GM12878 (cell line): ENCODE data around the gene ATP1A1. TPM values are rescaled to one million over a fixed set of nuclear protein-coding genes. Genes with fewer than 3 reads are reported as not detected.
A peak's percentile ranks its signal among the peaks of the same experiment; 100 is the strongest.

Source experiments
- ATF7 ChIP-seq: fragments of 450-650 bp; IDR thresholded peaks from 2 replicates; pipeline ENCODE4 v1.6.1; 2016; ENCODE audit warnings: low read depth, mild to moderate bottlenecking
- BACH1 ChIP-seq: fragments of 450-650 bp; IDR thresholded peaks from 2 replicates; pipeline ENCODE4 v1.6.1; 2017; ENCODE audit warnings: mild to moderate bottlenecking, borderline replicate concordance
- BCL11A ChIP-seq: IDR thresholded peaks from 2 replicates; pipeline ENCODE4 v1.6.1; 2011; ENCODE audit warnings: low read depth, low read length
- CHD1 ChIP-seq: IDR thresholded peaks from 2 replicates; pipeline ENCODE4 v1.6.1; 2012; ENCODE audit warnings: low read depth, low read length, improper control_type of control experiment
- EED ChIP-seq: sonication (generic); IDR thresholded peaks from 2 replicates; pipeline ENCODE4 v1.6.1; 2016; ENCODE audit warnings: antibody characterized with exemption, low read depth
- FOXM1 ChIP-seq: IDR thresholded peaks from 2 replicates; pipeline ENCODE4 v1.6.1; 2012; ENCODE audit warnings: low read depth, mild to moderate bottlenecking, inconsistent platforms, low read length, moderate library complexity
- GABPA ChIP-seq: IDR thresholded peaks from 2 replicates; pipeline ENCODE4 v1.6.1; 2014; ENCODE audit warnings: antibody characterized with exemption, low read depth, mild to moderate bottlenecking, inconsistent platforms
- IKZF1 ChIP-seq: fragments of 450-650 bp; conservative IDR thresholded peaks from 2 replicates; pipeline ENCODE4 v1.6.1; 2017; ENCODE audit warnings: antibody characterized with exemption, mild to moderate bottlenecking
- IKZF2 ChIP-seq, 2 experiments: fragments of 450-650 bp; IDR thresholded peaks; 2 replicates each; pipeline ENCODE4 v1.6.1; 2017; ENCODE audit warnings: mild to moderate bottlenecking in 2 of 2, moderate library complexity in 2 of 2
- IRF4 ChIP-seq: IDR thresholded peaks from 2 replicates; pipeline ENCODE4 v1.6.1; 2011; ENCODE audit warnings: low read depth, low read length
- JUND ChIP-seq: IDR thresholded peaks from 2 replicates; pipeline ENCODE4 v1.6.1; 2012; ENCODE audit warnings: low read depth, mild to moderate bottlenecking, low read length, improper control_type of control experiment, moderate library complexity
- NFXL1 ChIP-seq: fragments of 450-650 bp; IDR thresholded peaks from 2 replicates; pipeline ENCODE4 v1.6.1; 2017; ENCODE audit warnings: antibody characterized with exemption, mild to moderate bottlenecking, borderline replicate concordance
- NFYB ChIP-seq: IDR thresholded peaks from 2 replicates; pipeline ENCODE4 v1.6.1; 2011; ENCODE audit warnings: low read depth, mild to moderate bottlenecking, low read length, improper control_type of control experiment, moderate library complexity; ENCODE audit not compliant: insufficient read depth
- POLR2A ChIP-seq: IDR thresholded peaks from 2 replicates; pipeline ENCODE4 v1.6.1; 2011; ENCODE audit warnings: low read depth, mild to moderate bottlenecking, low read length
- POU2F2 ChIP-seq: IDR thresholded peaks from 3 replicates; pipeline ENCODE4 v1.6.1; 2011; ENCODE audit warnings: low read depth, mild to moderate bottlenecking, low read length, borderline replicate concordance
- RAD21 ChIP-seq: IDR thresholded peaks from 2 replicates; pipeline ENCODE4 v1.6.1; 2011; ENCODE audit warnings: mild to moderate bottlenecking, low read depth, low read length, moderate library complexity; ENCODE audit not compliant: insufficient read depth
- TCF12 ChIP-seq: IDR thresholded peaks from 2 replicates; pipeline ENCODE4 v1.6.1; 2011; ENCODE audit warnings: low read depth, mild to moderate bottlenecking, low read length
- ZSCAN29 ChIP-seq: fragments of 450-650 bp; IDR thresholded peaks from 2 replicates; pipeline ENCODE4 v1.6.1; 2017; ENCODE audit warnings: mild to moderate bottlenecking, moderate library complexity
- ZZZ3 ChIP-seq: IDR thresholded peaks from 2 replicates; pipeline ENCODE4 v1.6.1; 2011; ENCODE audit warnings: low read depth; ENCODE audit not compliant: control insufficient read depth, insufficient read length
- polyA plus RNA-seq, 11 experiments: library from polyadenylated mRNA; depleted of rRNA in 4 of 11; unstranded in 6 of 11; stranded (reverse) in 5 of 11; fragments of >200 nt; fragmentation: Nextera tagmentation in 4 of 11; fragmentation: Illumina TruSeq in 1 of 11; extraction: Ambion mirVana in 4 of 11; extraction: Trizol in 1 of 11; gene quantifications; 1 replicate in 1 of 11; 2 replicates in 10 of 11; pipeline versions ENCODE4 v1.2.1 to v1.2.3, GENCODE V29; 2011 to 2016; ENCODE audit warnings: inconsistent platforms in 2 of 11, missing spikeins in 2 of 11, low read depth in 1 of 11
- total RNA-seq, 4 experiments: library from RNA; depleted of rRNA in 3 of 4; stranded (reverse); fragments of >200 nt in 3 of 4; fragmentation: Illumina TruSeq in 1 of 4; extraction: Trizol in 1 of 4; gene quantifications; 2 replicates each; pipeline versions ENCODE4 v1.2.1 to v1.2.3, GENCODE V29; 2013 to 2021
- TF ChIP-seq, protein P1 (sequence below): IDR thresholded peaks from 2 replicates; pipeline ENCODE4 v1.6.1; 2011; ENCODE audit warnings: borderline replicate concordance, low read depth, mild to moderate bottlenecking, moderate library complexity, low read length; ENCODE audit not compliant: insufficient read depth, poor library complexity, severe bottlenecking
- TF ChIP-seq, protein P2 (sequence below): fragments of 450-650 bp; IDR thresholded peaks from 2 replicates; pipeline ENCODE4 v1.6.1; 2016; ENCODE audit warnings: mild to moderate bottlenecking, moderate library complexity, borderline replicate concordance
- TF ChIP-seq, protein P3 (sequence below): IDR thresholded peaks from 2 replicates; pipeline ENCODE4 v1.6.1; 2012; ENCODE audit warnings: improper control_type of control experiment, low read depth, low read length; ENCODE audit not compliant: insufficient replicate concordance

ATP1A1 gene
- total and polyA plus RNA-seq, 10 of the 15 experiments (the other 5 are each of a cell fraction or from before 2014, with no cell fraction given), result 113 to 566 (median 313) TPM

DNA sequence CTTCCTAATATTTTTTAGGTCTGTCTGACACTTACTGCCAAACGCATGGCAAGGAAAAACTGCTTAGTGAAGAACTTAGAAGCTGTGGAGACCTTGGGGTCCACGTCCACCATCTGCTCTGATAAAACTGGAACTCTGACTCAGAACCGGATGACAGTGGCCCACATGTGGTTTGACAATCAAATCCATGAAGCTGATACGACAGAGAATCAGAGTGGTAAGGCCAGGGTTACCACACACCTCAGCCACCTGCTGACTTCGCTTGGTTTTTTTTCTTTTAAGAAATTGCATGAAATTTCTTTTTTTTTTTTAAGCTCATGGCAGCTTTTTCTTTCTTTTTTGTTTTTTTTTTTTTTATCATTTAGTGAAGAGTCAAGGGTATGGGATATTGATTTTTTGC, 17.2 kb downstream of the ATP1A1 start (continued):
- TF ChIP-seq BACH1, result no peak
- peak; percentile 69 for TF ChIP-seq EED
- no peak for TF ChIP-seq POLR2A
- 0 out of 2 replicates have a peak, but pooled peaks have one; percentile 16 for TF ChIP-seq ATF7
- TF ChIP-seq BCL11A, result peak; percentile 83
- TF ChIP-seq ZZZ3, result no peak
- TF ChIP-seq IRF4, result peak; percentile 95
- no peak for TF ChIP-seq ZSCAN29
- 0 out of 2 replicates have a peak, but pooled peaks have one; percentile 12 for TF ChIP-seq NFYB
- TF ChIP-seq, protein P1, sequence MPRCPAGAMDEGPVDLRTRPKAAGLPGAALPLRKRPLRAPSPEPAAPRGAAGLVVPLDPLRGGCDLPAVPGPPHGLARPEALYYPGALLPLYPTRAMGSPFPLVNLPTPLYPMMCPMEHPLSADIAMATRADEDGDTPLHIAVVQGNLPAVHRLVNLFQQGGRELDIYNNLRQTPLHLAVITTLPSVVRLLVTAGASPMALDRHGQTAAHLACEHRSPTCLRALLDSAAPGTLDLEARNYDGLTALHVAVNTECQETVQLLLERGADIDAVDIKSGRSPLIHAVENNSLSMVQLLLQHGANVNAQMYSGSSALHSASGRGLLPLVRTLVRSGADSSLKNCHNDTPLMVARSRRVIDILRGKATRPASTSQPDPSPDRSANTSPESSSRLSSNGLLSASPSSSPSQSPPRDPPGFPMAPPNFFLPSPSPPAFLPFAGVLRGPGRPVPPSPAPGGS, result peak; percentile 32
- TF ChIP-seq IKZF1, result peak; percentile 39; the same call in 1 of the 2 replicates
- peak; percentile 25 for TF ChIP-seq RAD21
- no peak for TF ChIP-seq NFXL1
- TF ChIP-seq GABPA, result no peak
- peak in 1 of 2 experiments; percentile 38; a peak in 1 of 4 replicates for TF ChIP-seq IKZF2 (IDR thresholded peaks at IDR 0.05)
- TF ChIP-seq JUND, result 0 out of 2 replicates have a peak, but pooled peaks have one; percentile 36
- TF ChIP-seq, protein P2, sequence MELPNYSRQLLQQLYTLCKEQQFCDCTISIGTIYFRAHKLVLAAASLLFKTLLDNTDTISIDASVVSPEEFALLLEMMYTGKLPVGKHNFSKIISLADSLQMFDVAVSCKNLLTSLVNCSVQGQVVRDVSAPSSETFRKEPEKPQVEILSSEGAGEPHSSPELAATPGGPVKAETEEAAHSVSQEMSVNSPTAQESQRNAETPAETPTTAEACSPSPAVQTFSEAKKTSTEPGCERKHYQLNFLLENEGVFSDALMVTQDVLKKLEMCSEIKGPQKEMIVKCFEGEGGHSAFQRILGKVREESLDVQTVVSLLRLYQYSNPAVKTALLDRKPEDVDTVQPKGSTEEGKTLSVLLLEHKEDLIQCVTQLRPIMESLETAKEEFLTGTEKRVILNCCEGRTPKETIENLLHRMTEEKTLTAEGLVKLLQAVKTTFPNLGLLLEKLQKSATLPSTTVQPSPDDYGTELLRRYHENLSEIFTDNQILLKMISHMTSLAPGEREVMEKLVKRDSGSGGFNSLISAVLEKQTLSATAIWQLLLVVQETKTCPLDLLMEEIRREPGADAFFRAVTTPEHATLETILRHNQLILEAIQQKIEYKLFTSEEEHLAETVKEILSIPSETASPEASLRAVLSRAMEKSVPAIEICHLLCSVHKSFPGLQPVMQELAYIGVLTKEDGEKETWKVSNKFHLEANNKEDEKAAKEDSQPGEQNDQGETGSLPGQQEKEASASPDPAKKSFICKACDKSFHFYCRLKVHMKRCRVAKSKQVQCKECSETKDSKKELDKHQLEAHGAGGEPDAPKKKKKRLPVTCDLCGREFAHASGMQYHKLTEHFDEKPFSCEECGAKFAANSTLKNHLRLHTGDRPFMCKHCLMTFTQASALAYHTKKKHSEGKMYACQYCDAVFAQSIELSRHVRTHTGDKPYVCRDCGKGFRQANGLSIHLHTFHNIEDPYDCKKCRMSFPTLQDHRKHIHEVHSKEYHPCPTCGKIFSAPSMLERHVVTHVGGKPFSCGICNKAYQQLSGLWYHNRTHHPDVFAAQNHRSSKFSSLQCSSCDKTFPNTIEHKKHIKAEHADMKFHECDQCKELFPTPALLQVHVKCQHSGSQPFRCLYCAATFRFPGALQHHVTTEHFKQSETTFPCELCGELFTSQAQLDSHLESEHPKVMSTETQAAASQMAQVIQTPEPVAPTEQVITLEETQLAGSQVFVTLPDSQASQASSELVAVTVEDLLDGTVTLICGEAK, result no peak
- TF ChIP-seq POU2F2, result peak; percentile 66; the same call in 1 of the 3 replicates
- peak; percentile 97 for TF ChIP-seq TCF12
- TF ChIP-seq, protein P3, sequence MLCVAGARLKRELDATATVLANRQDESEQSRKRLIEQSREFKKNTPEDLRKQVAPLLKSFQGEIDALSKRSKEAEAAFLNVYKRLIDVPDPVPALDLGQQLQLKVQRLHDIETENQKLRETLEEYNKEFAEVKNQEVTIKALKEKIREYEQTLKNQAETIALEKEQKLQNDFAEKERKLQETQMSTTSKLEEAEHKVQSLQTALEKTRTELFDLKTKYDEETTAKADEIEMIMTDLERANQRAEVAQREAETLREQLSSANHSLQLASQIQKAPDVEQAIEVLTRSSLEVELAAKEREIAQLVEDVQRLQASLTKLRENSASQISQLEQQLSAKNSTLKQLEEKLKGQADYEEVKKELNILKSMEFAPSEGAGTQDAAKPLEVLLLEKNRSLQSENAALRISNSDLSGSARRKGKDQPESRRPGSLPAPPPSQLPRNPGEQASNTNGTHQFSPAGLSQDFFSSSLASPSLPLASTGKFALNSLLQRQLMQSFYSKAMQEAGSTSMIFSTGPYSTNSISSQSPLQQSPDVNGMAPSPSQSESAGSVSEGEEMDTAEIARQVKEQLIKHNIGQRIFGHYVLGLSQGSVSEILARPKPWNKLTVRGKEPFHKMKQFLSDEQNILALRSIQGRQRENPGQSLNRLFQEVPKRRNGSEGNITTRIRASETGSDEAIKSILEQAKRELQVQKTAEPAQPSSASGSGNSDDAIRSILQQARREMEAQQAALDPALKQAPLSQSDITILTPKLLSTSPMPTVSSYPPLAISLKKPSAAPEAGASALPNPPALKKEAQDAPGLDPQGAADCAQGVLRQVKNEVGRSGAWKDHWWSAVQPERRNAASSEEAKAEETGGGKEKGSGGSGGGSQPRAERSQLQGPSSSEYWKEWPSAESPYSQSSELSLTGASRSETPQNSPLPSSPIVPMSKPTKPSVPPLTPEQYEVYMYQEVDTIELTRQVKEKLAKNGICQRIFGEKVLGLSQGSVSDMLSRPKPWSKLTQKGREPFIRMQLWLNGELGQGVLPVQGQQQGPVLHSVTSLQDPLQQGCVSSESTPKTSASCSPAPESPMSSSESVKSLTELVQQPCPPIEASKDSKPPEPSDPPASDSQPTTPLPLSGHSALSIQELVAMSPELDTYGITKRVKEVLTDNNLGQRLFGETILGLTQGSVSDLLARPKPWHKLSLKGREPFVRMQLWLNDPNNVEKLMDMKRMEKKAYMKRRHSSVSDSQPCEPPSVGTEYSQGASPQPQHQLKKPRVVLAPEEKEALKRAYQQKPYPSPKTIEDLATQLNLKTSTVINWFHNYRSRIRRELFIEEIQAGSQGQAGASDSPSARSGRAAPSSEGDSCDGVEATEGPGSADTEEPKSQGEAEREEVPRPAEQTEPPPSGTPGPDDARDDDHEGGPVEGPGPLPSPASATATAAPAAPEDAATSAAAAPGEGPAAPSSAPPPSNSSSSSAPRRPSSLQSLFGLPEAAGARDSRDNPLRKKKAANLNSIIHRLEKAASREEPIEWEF, result no peak
- TF ChIP-seq CHD1, result no peak
- peak; percentile 56 for TF ChIP-seq FOXM1
